ENCODE measurements around the gene RAB25.
"Not testable (repeated sequence)": the region's sequence is repeated elsewhere in the genome, so short reads cannot be mapped to it uniquely, and the experiment has no call there.

RAB25 gene

GRCh38 chr1:156065212-156065611 lies 4.3 kb downstream of the RAB25 start:
- TF ChIP-seq CTCF (IDR thresholded peaks at IDR 0.05; ENCODE audit: low read depth, low read length, missing control alignments), result no peak
- H3K4me3 ChIP-seq (replicated peaks; ENCODE audit: low read depth, low read length), result no peak overlapping the region

GRCh38 chr1:156065871-156066270 lies 4.9 kb downstream of the RAB25 start:
- DNase-seq (ENCODE audit: extremely low read depth, low read depth), result no peak
- no peak overlapping the region for H3K4me3 ChIP-seq (replicated peaks; ENCODE audit: low read depth, low read length)
- TF ChIP-seq CTCF (IDR thresholded peaks at IDR 0.05; ENCODE audit: low read depth, low read length, missing control alignments), result no peak

More at GRCh38 chr1:156065212-156065611, 4.3 kb downstream of the RAB25 start:
- no peak for DNase-seq (ENCODE audit: extremely low read depth, low read depth)

- no peak for TF ChIP-seq CTCF (IDR thresholded peaks at IDR 0.05; ENCODE audit: low read depth, low read length, missing control alignments)
- no peak overlapping the region for H3K4me3 ChIP-seq (replicated peaks; ENCODE audit: low read depth, low read length)
- DNase-seq (ENCODE audit: extremely low read depth, low read depth), result no peak
Measured at GRCh38 chr1:156067262-156067661, 6.3 kb downstream of the RAB25 start.

GRCh38 chr1:156069490-156070455 lies 8.8 kb downstream of the RAB25 start:
- no peak overlapping the region for H3K4me3 ChIP-seq (replicated peaks; ENCODE audit: low read depth, low read length)
- no peak for DNase-seq (ENCODE audit: extremely low read depth, low read depth)
- TF ChIP-seq CTCF (IDR thresholded peaks at IDR 0.05; ENCODE audit: low read depth, low read length, missing control alignments), result no peak

- no peak for DNase-seq (ENCODE audit: extremely low read depth, low read depth)
- no peak overlapping the region for H3K4me3 ChIP-seq (replicated peaks; ENCODE audit: low read depth, low read length)
- no peak for TF ChIP-seq CTCF (IDR thresholded peaks at IDR 0.05; ENCODE audit: low read depth, low read length, missing control alignments)
Measured at GRCh38 chr1:156070548-156070947, 9.6 kb downstream of the RAB25 start.

GRCh38 chr1:156071332-156071816 lies 10.4 kb downstream of the RAB25 start:
- H3K4me3 ChIP-seq (replicated peaks; ENCODE audit: low read depth, low read length); DNase-seq (ENCODE audit: extremely low read depth, low read depth): not testable (repeated sequence)

- no peak for TF ChIP-seq CTCF (IDR thresholded peaks at IDR 0.05; ENCODE audit: low read depth, low read length, missing control alignments)
- DNase-seq (ENCODE audit: extremely low read depth, low read depth), result no peak
- H3K4me3 ChIP-seq (replicated peaks; ENCODE audit: low read depth, low read length), result no peak overlapping the region
Measured at GRCh38 chr1:156072251-156072650, 11.3 kb downstream of the RAB25 start.
